CD4-positive, alpha-beta T cell treated with Interleukin-4 for 4 hours (primary cell): Measurements from ENCODE around the gene MAN2B1.
A peak's percentile ranks its signal among the peaks of the same experiment; 100 is the strongest.
"Not testable (repeated sequence)": the region's sequence is repeated elsewhere in the genome, so short reads cannot be mapped to it uniquely, and the experiment has no call there.

Experiments used
- DNase-seq: peaks from one replicate; pipeline ENCODE4 v3.0.0-alpha.2; 2020

MAN2B1 gene

DNA sequence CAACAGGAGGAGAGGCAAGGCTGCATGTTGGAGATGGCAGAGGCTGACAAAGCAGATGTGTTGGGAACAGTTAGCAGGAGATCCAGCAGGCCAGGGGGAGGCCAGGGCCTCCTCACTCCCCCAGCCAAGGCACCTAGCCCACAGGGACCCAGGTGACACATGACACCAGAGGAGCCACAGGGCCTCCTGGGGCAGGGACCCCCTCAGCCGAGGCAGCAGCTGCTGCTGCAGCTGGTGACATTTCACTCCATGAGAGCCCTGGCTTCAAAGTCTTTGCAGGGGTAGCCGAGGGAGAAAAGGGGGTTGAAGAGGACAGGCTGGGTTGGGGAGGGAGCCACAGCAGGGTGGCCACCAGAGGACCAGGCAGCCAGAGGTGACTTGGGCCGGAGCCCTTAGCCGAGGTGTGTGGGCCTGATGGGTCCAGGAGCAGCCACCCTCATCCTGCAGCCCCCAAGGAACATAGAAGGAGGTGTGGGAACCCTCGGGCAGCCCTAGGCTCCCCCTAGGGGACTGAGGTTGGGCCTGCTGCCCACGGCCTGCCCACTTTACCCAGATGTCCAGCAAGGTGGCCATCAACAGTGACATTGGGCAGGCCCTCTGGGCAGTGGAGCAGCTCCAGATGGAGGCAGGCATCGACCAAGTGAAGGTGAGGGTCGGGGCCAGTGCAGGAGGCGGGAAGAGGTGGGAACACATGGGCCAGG, 21.1 kb upstream of the MAN2B1 start, which contains the start of gene GNG14:
GNG14 (plus strand) TSS at position 503 of the 701 bp plus-strand sequence; CDS start at position 554, 51 bp downstream.
- no peak for DNase-seq

GRCh38 chr19:12685831-12686230, 19.3 kb upstream of the MAN2B1 start:
- no peak for DNase-seq

- peak; percentile 97 for DNase-seq
These were observed 14.8 kb upstream of the MAN2B1 start, which contains the start of gene DHPS for GRCh38 chr19:12681074-12681987. Gene DHPS (minus strand): TSS chr19:12681880. CDS start chr19:12681766, 114 bp downstream.

DNA sequence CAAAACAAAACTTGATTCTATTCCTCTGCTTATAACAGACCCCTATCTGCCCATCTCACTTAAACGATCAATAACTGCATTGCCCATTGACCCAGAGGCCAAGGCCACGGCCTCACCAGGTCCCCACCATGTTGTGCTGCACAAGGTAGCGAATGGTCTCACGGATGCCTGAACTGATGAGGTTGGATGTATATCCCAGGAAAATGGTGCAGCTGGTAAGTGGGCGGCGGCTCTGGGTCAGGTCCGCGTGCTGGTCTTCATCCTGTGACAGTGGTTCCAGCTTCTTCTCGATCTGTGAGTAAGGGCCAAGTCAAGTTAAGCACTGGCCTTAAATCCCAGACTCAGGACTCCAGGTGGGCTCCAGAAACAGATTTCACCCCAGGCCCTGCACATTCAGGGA, 13.5 kb upstream of the MAN2B1 start:
- DNase-seq = no peak

- not testable (repeated sequence) for DNase-seq
These were observed 11.5 kb upstream of the MAN2B1 start for GRCh38 chr19:12678039-12678438.

DNA sequence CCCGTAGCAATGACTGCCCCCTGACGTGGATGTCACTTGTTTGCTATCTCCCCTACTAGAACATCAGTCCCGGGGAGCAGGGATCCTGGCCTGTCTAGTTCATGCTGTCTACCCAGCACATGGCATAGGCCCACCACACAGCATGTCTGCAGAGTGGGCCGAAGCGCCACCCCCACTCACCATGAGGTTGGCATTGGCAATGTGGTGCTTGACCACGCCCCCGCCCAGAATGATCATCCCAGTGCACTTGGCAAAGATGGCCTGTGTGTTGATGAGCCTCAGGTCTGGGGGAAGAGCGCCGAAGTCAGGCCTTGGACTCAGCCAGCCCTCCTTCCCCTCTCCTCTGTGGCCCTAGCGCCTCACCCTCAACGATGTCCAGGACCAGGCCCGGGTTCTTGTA, 10.4 kb upstream of the MAN2B1 start:
- no peak for DNase-seq

- peak; percentile 74 for DNase-seq
These were observed 9.8 kb upstream of the MAN2B1 start for GRCh38 chr19:12676384-12676792.

- DNase-seq = no peak
These were observed 9.4 kb upstream of the MAN2B1 start for GRCh38 chr19:12675940-12676339.

GRCh38 chr19:12675399-12675798, 8.9 kb upstream of the MAN2B1 start:
- no peak for DNase-seq

- DNase-seq = no peak
These were observed 6.2 kb upstream of the MAN2B1 start for GRCh38 chr19:12672744-12673143.

DNA sequence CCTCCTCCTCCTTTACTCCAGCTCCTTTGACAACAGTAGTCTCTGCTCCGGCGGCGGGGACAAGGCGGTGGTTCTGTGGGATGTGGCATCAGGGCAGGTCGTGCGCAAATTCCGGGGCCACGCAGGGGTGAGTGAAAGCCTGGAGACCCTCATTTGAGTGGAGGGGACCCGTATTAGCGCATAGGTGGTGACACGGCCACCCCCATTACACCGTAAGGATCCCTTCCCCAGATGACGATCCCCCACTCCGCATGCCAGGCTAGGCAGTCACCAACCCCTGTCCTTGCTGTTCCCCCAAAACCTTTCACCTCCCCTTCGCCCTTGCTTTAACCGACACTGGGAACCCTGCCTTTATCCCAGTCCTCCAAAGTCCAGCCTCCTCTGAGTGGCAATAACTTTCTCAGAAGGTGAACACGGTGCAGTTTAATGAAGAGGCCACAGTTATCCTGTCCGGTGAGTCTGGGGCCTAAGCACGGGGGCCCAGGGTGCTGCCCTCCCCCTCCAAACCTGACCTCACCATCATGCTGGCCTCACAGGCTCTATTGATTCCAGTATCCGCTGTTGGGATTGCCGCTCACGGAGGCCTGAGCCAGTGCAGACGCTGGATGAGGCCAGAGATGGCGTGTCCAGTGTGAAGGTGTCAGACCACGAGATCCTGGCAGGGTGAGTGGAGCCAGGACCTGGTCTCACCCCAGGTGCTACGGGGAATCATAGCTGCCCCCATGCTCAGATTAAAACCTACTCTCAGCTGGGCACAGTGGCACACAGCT, 3.8 kb upstream of the MAN2B1 start:
- no peak for DNase-seq

DNA sequence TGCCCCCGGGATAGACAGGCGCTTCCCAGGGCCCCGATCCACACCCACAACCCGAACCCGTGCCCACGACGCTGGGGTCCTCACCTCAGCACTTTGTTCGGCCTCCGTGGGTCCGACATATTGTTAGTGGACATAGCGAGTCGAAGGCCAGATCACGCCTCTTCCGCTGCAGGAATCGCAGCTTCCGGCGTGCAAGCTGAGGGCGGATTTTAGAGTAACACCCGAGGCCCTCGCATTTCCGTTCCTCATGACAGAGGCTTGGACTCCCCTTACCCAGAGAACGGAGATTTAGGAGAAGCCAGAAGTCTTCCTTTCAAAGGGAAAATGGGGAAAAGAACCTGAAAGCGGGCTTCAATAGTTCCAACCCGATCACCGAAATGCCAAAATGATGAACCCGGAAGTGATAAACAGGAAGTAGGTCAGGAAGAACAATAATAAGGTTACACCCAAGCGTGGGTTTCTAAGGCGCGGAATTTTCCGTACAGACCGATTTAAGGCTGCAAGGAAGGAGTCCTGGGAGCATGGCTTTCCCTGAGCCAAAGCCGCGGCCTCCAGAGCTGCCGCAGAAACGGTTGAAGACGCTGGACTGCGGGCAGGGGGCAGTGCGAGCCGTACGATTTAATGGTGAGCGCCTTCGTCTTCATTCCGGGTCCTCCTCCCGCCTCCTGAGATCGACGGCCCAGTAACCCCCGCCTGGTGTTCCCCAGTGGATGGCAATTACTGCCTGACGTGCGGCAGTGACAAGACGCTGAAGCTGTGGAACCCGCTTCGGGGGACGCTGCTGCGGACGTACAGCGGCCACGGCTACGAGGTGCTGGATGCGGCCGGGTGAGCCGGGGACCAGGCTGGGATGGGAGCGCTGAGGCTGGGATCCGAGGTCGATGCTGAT, 3.0 kb upstream of the MAN2B1 start:
- peak; percentile 67 for DNase-seq

- peak; percentile 60 for DNase-seq
These were observed 2.4 kb upstream of the MAN2B1 start for GRCh38 chr19:12668932-12669269.

DNA sequence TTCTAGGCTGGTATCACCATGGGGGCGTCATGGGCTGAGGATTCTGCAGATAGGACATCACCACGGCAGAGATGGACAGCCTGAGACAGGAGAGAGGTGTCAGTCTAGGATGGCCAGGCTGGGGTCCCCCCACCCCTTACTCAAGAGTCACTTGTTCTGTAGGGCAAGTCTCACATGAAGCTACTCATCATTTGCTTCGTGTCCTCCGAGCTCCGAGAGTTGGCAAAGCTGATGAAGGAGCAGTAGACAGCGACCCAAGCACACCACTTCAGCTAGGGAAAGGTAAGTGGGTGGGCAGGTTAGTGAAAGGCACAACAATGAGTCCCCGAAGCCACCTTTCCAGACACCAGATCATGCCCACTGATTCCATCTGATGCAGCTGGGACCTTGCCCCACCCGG, 1.8 kb upstream of the MAN2B1 start:
- no peak for DNase-seq

- no peak for DNase-seq
These were observed 1.3 kb upstream of the MAN2B1 start for GRCh38 chr19:12667731-12668302.

GRCh38 chr19:12665671-12666264, 774 bp downstream of the MAN2B1 start:
- no peak for DNase-seq

GRCh38 chr19:12665281-12665573, 1.3 kb downstream of the MAN2B1 start:
- DNase-seq = peak; percentile 63

- DNase-seq = no peak
These were observed 1.9 kb downstream of the MAN2B1 start for GRCh38 chr19:12664406-12665280.

DNA sequence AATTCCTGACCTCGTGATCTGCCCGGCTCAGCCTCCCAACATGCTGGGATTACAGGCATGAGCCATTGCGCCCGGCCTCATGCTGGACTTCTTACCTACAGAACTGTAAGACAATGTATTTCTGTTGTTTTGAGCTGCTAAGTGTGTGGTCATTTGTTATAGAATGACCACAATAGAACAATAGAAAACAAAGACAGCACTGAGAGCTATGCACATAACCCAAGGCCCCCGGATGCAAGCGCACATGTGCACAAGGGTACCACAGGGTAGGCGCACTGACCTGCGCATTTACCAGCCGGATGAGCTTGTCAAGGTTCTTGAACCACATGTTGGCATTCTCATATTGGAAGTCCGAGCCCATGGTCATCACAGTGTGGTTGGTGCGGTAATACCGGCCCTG, 5.6 kb downstream of the MAN2B1 start:
- DNase-seq = no peak

- DNase-seq = no peak
These were observed 8.6 kb downstream of the MAN2B1 start for GRCh38 chr19:12657966-12658365.
